HG03520 (cell line): Measurements from ENCODE around the gene WFDC10A.
"Not testable (repeated sequence)": the region's sequence is repeated elsewhere in the genome, so short reads cannot be mapped to it uniquely, and the experiment has no call there.

Experiments used
- ATAC-seq: cut with Tn5 transposase; IDR thresholded peaks from one replicate; pipeline ENCODE4 v1.9.1; 2021; ENCODE audit warnings: mild to moderate bottlenecking, moderate library complexity; ENCODE audit not compliant: unreplicated experiment

The WFDC10A gene

GRCh38 chr20:45629496-45630100, at the start of gene WFDC10A:
Gene WFDC10A (plus strand): TSS chr20:45629739. CDS start chr20:45629814, 75 bp downstream.
- no peak for ATAC-seq

DNA sequence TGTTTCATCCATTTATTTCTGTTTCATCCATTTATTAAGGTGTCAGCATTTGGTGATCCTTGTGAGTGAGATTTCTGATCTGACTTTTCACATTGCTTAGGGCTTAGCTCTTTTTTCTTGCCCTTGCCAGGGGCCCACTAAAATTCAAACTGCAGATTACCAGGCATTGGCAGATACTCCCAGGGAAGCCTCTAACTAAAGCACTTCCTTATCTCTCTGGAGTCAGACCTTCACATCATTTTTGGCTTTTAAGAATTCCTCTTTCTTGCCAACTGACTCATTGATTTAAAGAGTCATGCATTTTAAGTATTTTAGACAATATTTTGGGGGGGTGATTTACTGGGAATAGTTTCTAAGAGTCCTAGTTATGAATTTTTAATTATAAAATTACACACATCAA, 47.8 kb upstream of the WFDC10A start:
- no peak for ATAC-seq

DNA sequence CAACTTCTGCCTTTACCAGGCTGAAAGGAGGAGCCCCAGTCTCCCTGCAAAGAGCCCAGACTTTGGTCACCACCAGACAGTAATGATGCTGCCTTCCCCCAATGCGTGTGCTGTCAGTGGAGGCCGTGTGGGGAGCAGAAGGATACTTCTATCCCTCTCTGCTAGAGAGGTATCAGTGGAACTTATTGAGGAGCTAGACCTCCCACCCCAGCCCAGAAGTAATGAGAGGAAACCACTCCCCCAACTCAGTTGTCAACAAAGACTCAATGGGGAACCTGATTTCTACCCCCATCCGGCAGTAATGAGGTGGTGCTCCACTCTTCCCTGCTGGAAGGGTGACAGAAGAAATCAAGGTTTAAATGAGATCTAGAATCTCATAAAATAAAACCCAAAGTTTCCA, 46.0 kb upstream of the WFDC10A start:
- no peak for ATAC-seq

- ATAC-seq, result not testable (repeated sequence)
Observed at GRCh38 chr20:45584294-45584693, 45.2 kb upstream of the WFDC10A start.

DNA sequence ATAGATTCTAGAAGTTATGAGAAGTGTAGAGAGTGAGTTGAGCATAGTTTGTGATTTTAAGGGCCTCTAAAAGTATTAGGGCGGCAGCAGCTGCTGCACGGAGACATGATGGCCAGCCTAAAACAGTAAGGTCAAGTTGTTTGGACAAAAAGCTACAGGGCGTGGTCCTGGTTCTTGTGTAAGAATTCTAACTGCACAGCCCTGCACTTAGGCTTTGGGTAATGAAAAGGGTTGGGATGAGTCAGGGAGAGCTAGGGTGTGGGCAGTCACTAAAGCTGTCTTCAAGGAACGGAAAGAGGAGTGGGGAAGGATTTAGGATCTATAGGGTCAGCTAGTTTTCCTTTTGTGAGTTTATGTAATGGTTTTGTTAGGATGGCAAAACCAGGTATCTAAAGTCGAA, 43.6 kb upstream of the WFDC10A start:
- ATAC-seq, result not testable (repeated sequence)

DNA sequence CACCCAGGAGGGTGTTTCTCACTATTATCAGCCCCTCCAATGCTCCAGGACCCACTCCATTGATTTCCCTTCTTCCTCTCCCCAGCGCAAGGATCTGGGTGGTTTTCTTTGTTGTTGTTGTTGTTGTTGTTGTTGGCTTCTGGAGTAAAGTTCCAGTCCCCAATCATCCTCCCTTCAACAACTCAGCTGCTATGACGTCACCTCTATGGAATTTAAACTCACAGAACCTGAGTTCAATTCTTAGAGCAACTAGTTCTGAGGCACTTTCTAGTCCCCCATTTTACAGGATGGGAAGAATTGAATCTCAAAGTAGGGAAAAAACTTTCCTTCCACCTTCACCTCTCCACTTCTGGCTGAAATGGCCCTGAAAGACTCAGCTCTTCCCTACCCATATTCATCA, 40.7 kb upstream of the WFDC10A start:
- ATAC-seq, result no peak

GRCh38 chr20:45589725-45590124, 39.8 kb upstream of the WFDC10A start:
- no peak for ATAC-seq

GRCh38 chr20:45592574-45593189, 36.9 kb upstream of the WFDC10A start:
- no peak for ATAC-seq

- ATAC-seq, result no peak
Observed at GRCh38 chr20:45593498-45593897, 36.0 kb upstream of the WFDC10A start.

DNA sequence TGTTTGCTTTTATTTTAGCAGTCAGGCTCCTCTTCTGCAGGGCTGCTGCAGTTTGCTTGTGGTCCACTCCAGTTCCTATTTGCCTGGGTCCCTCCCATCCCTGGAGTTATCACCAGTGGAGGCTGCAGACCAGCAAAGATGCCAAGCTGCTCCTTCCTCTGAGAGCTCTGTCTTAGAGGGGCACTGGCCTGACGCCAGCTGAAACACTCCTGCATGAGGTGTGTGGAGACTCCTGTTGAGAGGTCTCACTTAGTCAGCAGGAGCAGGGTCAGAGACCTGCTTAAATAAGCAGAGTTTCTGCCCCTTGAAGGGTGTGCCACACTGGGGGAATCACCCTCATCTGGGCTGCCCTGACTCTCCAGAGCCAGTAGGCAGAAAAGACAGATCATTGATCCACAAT, 34.3 kb upstream of the WFDC10A start:
- no peak for ATAC-seq

- ATAC-seq, result no peak
Observed at GRCh38 chr20:45607810-45608209, 21.7 kb upstream of the WFDC10A start.

- no peak for ATAC-seq
Observed at GRCh38 chr20:45611054-45611453, 18.5 kb upstream of the WFDC10A start.

DNA sequence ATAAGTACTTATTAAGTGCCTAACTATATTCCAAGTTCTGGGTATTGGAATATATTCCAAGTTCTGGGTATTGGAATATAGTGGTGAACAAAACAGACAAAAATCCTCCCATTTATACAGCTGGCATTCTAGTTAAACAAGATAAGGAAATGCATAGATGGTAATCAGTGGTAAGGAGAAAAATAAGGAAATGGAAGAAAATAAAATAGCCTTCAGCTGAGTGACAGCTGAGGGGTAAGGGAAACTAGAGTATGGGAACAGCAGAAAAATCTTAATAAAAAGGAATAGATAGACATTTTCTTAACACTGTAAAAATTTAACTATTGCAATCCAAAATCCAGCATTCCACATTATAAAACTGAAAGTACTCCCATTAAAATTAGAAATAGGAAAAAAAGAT, 17.2 kb upstream of the WFDC10A start:
- no peak for ATAC-seq

DNA sequence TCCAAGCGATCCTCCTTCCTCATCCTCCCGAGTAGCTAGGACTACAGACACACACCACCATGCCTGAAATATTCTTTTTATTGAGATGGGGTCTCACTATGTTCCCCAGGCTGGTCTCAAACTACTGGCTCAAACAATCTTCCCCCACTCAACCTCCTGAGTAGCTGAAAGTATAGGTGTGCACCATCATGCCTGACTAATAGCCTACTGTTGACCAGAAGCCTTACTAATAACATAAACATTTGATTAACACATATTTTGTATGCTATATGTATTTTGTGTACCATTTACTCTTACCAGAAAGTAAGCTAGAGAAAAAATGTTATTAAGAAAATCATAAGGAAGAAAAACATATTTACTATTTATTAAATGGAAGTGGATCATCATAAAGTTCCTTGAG, 11.9 kb upstream of the WFDC10A start:
- ATAC-seq, result no peak

- no peak for ATAC-seq
Observed at GRCh38 chr20:45621593-45621992, 7.9 kb upstream of the WFDC10A start.

- ATAC-seq, result no peak
Observed at GRCh38 chr20:45626540-45626939, 3.0 kb upstream of the WFDC10A start.

DNA sequence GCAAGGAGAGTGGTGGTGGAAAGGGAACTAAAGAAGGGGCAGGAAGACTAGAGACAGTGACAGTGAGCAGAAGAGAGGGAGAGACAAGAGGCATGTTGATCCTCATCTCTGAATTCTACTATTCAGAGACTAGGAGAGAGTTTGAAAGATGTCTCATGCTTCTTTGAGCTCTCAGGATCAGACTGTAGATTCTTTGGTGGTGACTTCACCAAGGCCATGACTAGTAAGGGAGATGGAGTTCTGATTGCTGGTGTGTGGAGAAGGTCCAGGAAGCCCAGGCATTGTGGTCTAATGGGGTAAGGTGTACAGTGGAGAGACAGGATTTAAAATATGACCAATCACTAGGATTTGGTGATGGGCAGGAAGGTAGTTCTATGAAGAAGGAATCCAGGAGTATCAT, 832 bp downstream of the WFDC10A start:
- ATAC-seq, result no peak

DNA sequence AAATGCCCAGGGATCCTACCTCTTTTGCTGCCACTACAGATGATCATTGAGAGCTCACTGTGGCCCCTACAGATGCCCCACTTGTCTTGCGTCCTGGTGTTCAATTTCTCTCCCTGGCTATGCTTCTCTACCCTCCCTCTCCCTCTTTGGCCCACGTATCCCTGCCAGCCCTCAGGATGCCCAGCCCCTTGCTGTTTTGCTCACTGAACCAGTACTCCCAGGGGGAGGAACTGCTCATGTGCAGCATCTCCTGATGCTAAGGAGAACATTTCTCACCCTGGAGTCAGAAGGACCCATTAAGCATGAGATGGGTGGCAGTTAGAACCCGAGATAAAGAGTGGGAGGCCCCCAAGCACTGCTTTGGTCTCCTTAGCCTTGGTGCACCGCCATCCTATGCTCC, 1.6 kb downstream of the WFDC10A start, which contains the start of gene WFDC9:
Gene WFDC9 (minus strand): TSS at position 101 of the 400 bp plus-strand sequence. CDS start 21,103 bp downstream, outside the sequence.
- ATAC-seq, result no peak

DNA sequence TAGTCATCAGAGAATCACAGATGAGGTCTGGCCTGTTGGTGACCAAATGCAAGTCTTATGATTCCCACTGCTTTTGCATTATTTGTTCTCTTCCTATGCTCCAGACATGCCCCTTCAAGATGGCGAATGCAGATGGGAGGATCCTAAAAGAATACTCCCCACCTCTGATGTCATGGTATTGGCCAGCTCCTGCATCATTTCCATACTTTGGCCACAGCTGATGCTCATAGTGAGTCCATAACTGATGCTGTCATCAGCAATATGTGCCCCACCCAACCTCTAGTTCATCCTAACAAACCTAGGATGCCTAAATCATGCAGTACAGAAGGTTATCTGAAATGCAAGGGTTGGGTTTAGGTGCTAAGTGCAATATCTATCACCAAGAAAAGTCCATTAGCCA, 7.0 kb downstream of the WFDC10A start:
- no peak for ATAC-seq

DNA sequence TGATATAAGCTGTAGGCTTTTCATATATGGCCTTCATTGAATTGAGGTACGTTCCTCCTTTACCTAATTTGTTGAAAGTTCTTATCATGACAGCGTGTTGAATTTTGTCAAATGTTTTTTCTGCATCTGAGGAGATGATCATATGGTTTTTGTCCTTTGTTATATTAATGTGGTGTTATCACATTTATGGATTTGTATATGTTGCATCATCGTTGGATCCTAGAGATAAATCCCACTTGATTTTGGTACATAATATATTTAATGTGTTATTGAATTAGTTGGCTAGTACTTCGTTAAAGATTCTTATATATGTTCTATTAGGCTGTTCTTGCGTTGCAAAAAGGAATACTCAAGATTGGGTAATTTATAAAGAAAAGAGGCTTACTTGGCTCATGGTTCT, 10.1 kb downstream of the WFDC10A start:
- ATAC-seq, result no peak

DNA sequence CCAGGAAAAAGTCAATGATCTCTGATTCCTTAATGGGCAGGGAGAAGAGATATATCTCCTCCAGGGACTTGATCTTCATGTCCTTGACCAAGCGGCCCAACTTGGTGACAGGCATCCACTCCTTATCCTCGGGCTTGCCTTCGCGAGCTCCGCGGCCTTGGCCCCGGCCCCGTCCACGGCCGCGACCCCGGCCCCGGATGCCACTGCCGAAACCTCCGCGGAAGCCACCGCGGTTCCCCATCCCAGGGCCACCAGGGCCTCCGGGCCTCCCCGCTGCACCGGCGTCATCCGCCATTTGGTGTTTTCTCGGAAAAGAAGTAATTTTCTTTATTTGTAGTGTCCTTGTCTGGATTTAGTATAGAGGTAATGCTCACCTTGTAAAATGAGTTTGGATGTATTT, 11.5 kb downstream of the WFDC10A start:
- not testable (repeated sequence) for ATAC-seq

- ATAC-seq, result not testable (repeated sequence)
Observed at GRCh38 chr20:45645869-45646268, 16.3 kb downstream of the WFDC10A start.

GRCh38 chr20:45646875-45647274, 17.3 kb downstream of the WFDC10A start:
- no peak for ATAC-seq
